Epithelial cell of proximal tubule (primary cell): ENCODE data around the gene C6orf52. TPM values are rescaled to one million over a fixed set of nuclear protein-coding genes. Genes with fewer than 3 reads are reported as not detected.
"Not testable (repeated sequence)": the region's sequence is repeated elsewhere in the genome, so short reads cannot be mapped to it uniquely, and the experiment has no call there.

Experiments
- DNase-seq: peaks from one replicate; pipeline ENCODE4 v3.0.0-alpha.2; 2011; ENCODE audit warnings: low read depth
- H3K4me3 ChIP-seq: 2 replicates; pipeline ENCODE4 v1.5.1; 2011; ENCODE audit warnings: low read depth, mild to moderate bottlenecking, low read length
- CTCF ChIP-seq: conservative IDR thresholded peaks from 2 replicates; pipeline ENCODE4 v1.5.1; 2012; ENCODE audit warnings: low read depth, mild to moderate bottlenecking, low read length
- total RNA-seq: library from RNA; depleted of rRNA; stranded (reverse); fragments of >200 nt; gene quantifications from 2 replicates; pipeline ENCODE4 v1.2.3, GENCODE V29; 2015

The C6orf52 gene
- total RNA-seq, 1 donor from 2014 or later, result 2.5 TPM

- H3K4me3 ChIP-seq, result no peak overlapping the region
- no peak for TF ChIP-seq CTCF
Measured at GRCh38 chr6:10662742-10663141, 31.7 kb downstream of the C6orf52 start.

GRCh38 chr6:10662207-10662606 lies 32.2 kb downstream of the C6orf52 start:
- no peak for DNase-seq
- no peak for TF ChIP-seq CTCF
- H3K4me3 ChIP-seq, result no peak overlapping the region

More at GRCh38 chr6:10662742-10663141, 31.7 kb downstream of the C6orf52 start:
- no peak for DNase-seq

- H3K4me3 ChIP-seq, DNase-seq: not testable (repeated sequence)
Measured at GRCh38 chr6:10660431-10661191, 33.8 kb downstream of the C6orf52 start.

GRCh38 chr6:10659699-10660348 lies 34.6 kb downstream of the C6orf52 start:
- DNase-seq, result no peak
- no peak for TF ChIP-seq CTCF
- peak overlapping the region; percentile 38 for H3K4me3 ChIP-seq

GRCh38 chr6:10658910-10659698 lies 35.3 kb downstream of the C6orf52 start:
- DNase-seq, result no peak
- no peak for TF ChIP-seq CTCF
- peak overlapping the region; percentile 38 for H3K4me3 ChIP-seq

GRCh38 chr6:10655508-10656055 lies 38.8 kb downstream of the C6orf52 start:
- H3K4me3 ChIP-seq, result no peak overlapping the region
- no peak for TF ChIP-seq CTCF
- DNase-seq, result no peak

- DNase-seq, result no peak
- no peak for TF ChIP-seq CTCF
- no peak overlapping the region for H3K4me3 ChIP-seq
Measured at GRCh38 chr6:10644225-10644624, 50.2 kb downstream of the C6orf52 start.
